ENCODE measurements around the gene APOBEC3A. TPM values are rescaled to one million over a fixed set of nuclear protein-coding genes. Genes with fewer than 3 reads are reported as not detected.

The APOBEC3A gene
- total and polyA plus RNA-seq, 2 of the 8 experiments (the other 6 are each of a cell fraction or from before 2014, with no cell fraction given), result not detected

GRCh38 chr22:38972558-38972957 lies 15.1 kb downstream of the APOBEC3A start (continued):
- TF ChIP-seq, protein P1, sequence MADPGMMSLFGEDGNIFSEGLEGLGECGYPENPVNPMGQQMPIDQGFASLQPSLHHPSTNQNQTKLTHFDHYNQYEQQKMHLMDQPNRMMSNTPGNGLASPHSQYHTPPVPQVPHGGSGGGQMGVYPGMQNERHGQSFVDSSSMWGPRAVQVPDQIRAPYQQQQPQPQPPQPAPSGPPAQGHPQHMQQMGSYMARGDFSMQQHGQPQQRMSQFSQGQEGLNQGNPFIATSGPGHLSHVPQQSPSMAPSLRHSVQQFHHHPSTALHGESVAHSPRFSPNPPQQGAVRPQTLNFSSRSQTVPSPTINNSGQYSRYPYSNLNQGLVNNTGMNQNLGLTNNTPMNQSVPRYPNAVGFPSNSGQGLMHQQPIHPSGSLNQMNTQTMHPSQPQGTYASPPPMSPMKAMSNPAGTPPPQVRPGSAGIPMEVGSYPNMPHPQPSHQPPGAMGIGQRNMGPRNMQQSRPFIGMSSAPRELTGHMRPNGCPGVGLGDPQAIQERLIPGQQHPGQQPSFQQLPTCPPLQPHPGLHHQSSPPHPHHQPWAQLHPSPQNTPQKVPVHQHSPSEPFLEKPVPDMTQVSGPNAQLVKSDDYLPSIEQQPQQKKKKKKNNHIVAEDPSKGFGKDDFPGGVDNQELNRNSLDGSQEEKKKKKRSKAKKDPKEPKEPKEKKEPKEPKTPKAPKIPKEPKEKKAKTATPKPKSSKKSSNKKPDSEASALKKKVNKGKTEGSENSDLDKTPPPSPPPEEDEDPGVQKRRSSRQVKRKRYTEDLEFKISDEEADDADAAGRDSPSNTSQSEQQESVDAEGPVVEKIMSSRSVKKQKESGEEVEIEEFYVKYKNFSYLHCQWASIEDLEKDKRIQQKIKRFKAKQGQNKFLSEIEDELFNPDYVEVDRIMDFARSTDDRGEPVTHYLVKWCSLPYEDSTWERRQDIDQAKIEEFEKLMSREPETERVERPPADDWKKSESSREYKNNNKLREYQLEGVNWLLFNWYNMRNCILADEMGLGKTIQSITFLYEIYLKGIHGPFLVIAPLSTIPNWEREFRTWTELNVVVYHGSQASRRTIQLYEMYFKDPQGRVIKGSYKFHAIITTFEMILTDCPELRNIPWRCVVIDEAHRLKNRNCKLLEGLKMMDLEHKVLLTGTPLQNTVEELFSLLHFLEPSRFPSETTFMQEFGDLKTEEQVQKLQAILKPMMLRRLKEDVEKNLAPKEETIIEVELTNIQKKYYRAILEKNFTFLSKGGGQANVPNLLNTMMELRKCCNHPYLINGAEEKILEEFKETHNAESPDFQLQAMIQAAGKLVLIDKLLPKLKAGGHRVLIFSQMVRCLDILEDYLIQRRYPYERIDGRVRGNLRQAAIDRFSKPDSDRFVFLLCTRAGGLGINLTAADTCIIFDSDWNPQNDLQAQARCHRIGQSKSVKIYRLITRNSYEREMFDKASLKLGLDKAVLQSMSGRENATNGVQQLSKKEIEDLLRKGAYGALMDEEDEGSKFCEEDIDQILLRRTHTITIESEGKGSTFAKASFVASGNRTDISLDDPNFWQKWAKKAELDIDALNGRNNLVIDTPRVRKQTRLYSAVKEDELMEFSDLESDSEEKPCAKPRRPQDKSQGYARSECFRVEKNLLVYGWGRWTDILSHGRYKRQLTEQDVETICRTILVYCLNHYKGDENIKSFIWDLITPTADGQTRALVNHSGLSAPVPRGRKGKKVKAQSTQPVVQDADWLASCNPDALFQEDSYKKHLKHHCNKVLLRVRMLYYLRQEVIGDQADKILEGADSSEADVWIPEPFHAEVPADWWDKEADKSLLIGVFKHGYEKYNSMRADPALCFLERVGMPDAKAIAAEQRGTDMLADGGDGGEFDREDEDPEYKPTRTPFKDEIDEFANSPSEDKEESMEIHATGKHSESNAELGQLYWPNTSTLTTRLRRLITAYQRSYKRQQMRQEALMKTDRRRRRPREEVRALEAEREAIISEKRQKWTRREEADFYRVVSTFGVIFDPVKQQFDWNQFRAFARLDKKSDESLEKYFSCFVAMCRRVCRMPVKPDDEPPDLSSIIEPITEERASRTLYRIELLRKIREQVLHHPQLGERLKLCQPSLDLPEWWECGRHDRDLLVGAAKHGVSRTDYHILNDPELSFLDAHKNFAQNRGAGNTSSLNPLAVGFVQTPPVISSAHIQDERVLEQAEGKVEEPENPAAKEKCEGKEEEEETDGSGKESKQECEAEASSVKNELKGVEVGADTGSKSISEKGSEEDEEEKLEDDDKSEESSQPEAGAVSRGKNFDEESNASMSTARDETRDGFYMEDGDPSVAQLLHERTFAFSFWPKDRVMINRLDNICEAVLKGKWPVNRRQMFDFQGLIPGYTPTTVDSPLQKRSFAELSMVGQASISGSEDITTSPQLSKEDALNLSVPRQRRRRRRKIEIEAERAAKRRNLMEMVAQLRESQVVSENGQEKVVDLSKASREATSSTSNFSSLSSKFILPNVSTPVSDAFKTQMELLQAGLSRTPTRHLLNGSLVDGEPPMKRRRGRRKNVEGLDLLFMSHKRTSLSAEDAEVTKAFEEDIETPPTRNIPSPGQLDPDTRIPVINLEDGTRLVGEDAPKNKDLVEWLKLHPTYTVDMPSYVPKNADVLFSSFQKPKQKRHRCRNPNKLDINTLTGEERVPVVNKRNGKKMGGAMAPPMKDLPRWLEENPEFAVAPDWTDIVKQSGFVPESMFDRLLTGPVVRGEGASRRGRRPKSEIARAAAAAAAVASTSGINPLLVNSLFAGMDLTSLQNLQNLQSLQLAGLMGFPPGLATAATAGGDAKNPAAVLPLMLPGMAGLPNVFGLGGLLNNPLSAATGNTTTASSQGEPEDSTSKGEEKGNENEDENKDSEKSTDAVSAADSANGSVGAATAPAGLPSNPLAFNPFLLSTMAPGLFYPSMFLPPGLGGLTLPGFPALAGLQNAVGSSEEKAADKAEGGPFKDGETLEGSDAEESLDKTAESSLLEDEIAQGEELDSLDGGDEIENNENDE (IDR thresholded peaks at IDR 0.05; ENCODE audit: insufficient replicate concordance, low read length), result no peak
- no peak for TF ChIP-seq BCL11A (IDR thresholded peaks at IDR 0.05; ENCODE audit: low read depth in 2 of 2, low read length in 2 of 2)
- no peak for TF ChIP-seq CEBPB (IDR thresholded peaks at IDR 0.05; ENCODE audit: low read depth, low read length)
- no peak for TF ChIP-seq TBP (IDR thresholded peaks at IDR 0.05; ENCODE audit: low read depth, low read length)
- TF ChIP-seq SP4 (IDR thresholded peaks at IDR 0.05; ENCODE audit: low read length), result no peak
- TF ChIP-seq RXRA (IDR thresholded peaks at IDR 0.05; ENCODE audit: insufficient read depth, low read depth, low read length), result no peak
- TF ChIP-seq GTF2F1 (IDR thresholded peaks at IDR 0.05; ENCODE audit: borderline replicate concordance, low read depth, low read length), result no peak
- TF ChIP-seq POLR2AphosphoS5 (IDR thresholded peaks at IDR 0.05; ENCODE audit: low read depth, low read length), result no peak
- TF ChIP-seq GABPA (IDR thresholded peaks at IDR 0.05; ENCODE audit: borderline replicate concordance, insufficient read depth, low read length), result no peak
